ENCODE results near the gene SERPINB1. TPM values are rescaled to one million over a fixed set of nuclear protein-coding genes. Genes with fewer than 3 reads are reported as not detected.

Gene SERPINB1
- polyA plus RNA-seq, 2 of the 4 experiments (the other 2 are of a cell fraction) = 52.7 to 135 TPM

- no peak overlapping the region for H3K4me3 ChIP-seq
- TF ChIP-seq HOXB13 (CRISPR knock-in tag; IDR thresholded peaks at IDR 0.05; ENCODE audit: low read depth) (no peak), USF2 (IDR thresholded peaks at IDR 0.05) (no peak), HES2 (IDR thresholded peaks at IDR 0.05) (no peak), BCL3 (IDR thresholded peaks at IDR 0.05) (no peak), CHD2 (IDR thresholded peaks at IDR 0.05; ENCODE audit: low read length, partially characterized antibody) (no peak), MAFK (IDR thresholded peaks at IDR 0.05; ENCODE audit: partially characterized antibody) (no peak), FOSL2 (IDR thresholded peaks at IDR 0.05) (no peak), FOSL2 (CRISPR knock-in tag; IDR thresholded peaks at IDR 0.05) (no peak), SMC3 (IDR thresholded peaks at IDR 0.05) (no peak), E2F6 (IDR thresholded peaks at IDR 0.05; ENCODE audit: borderline replicate concordance, low read depth) (no peak), PHF8 (IDR thresholded peaks at IDR 0.05; ENCODE audit: borderline replicate concordance, low read depth) (no peak), POLR2A (IDR thresholded peaks at IDR 0.05; ENCODE audit: low read length) (no peak), RAD21 (conservative IDR thresholded peaks at IDR 0.05 in 1 of 2, IDR thresholded peaks at IDR 0.05 in 1 of 2) (no peak), GATA3 (IDR thresholded peaks at IDR 0.05; ENCODE audit: borderline replicate concordance) (no peak), POLR2AphosphoS2 (conservative IDR thresholded peaks at IDR 0.05; ENCODE audit: low read length) (no peak), EP300 (IDR thresholded peaks at IDR 0.05) (no peak), HEYL (CRISPR knock-in tag; IDR thresholded peaks at IDR 0.05) (no peak)
- POLR2A ChIA-PET = no interaction called here
- CTCF ChIA-PET = no interaction called here
- FAIRE-seq = no peak
- H3K27ac ChIP-seq = no peak overlapping the region
- DNase-seq (ENCODE audit: low read depth in 1 of 2, low spot score in 1 of 2) = no peak
- H3K4me1 ChIP-seq = peaks cover 11% of the 10 kb centered on the region
- H3K4me2 ChIP-seq = no peak overlapping the region
- no peak for ATAC-seq
- H3K9me3 ChIP-seq = no peaks in the 10 kb centered on the region
- 84% methylated on average over 3 of the region's 3 CpGs for WGBS (ENCODE audit: missing lambda C conversion rate)
These were observed 11.5 kb downstream of the SERPINB1 start for GRCh38 chr6:2830183-2830582.

GRCh38 chr6:2829253-2829652 lies 12.4 kb downstream of the SERPINB1 start:
- H3K4me1 ChIP-seq = peaks cover 11% of the 10 kb centered on the region
- TF ChIP-seq KDM1A (IDR thresholded peaks at IDR 0.05; ENCODE audit: low read depth) (no peak), ELK1 (IDR thresholded peaks at IDR 0.05; ENCODE audit: low read depth, low read length) (no peak), MAX (IDR thresholded peaks at IDR 0.05) (no peak), HES2 (IDR thresholded peaks at IDR 0.05) (no peak), RAD21 (conservative IDR thresholded peaks at IDR 0.05 in 1 of 2, IDR thresholded peaks at IDR 0.05 in 1 of 2) (no peak), ZC3H11A (IDR thresholded peaks at IDR 0.05) (no peak), MAFK (IDR thresholded peaks at IDR 0.05; ENCODE audit: partially characterized antibody) (no peak)
- 91% methylated on average over 2 of the region's 2 CpGs for WGBS (ENCODE audit: missing lambda C conversion rate)
- no peaks in the 10 kb centered on the region for H3K9me3 ChIP-seq
- no peak overlapping the region for H3K4me3 ChIP-seq
- ChIA-PET POLR2A (interaction anchor here (1.7 kb wide), 1 partner anchor 11 kb away, joined by 5 read pairs; no protein-coding TSS in a partner anchor), CTCF (interaction anchor here (2.2 kb wide), 1 partner anchor 38 kb away, joined by 7 read pairs; no protein-coding TSS in a partner anchor)
- no peak overlapping the region for H3K27ac ChIP-seq
- no peak for ATAC-seq
- H3K4me2 ChIP-seq = no peak overlapping the region
- no peak for DNase-seq (ENCODE audit: low read depth in 1 of 2, low spot score in 1 of 2)
- no peak for FAIRE-seq

Data from A549 (cell line).